Measurements from ENCODE around the gene TBC1D2B. TPM values are rescaled to one million over a fixed set of nuclear protein-coding genes. Genes with fewer than 3 reads are reported as not detected.

TBC1D2B gene
- total RNA-seq, 1 donor from 2014 or later: 11.7 TPM

- peaks cover 58% of the 10 kb centered on the region for H3K36me3 ChIP-seq
- no peaks in the 10 kb centered on the region for H3K9me3 ChIP-seq (replicated peaks)
- intact Hi-C loops (cut with micrococcal nuclease): no loop called here
- DNase-seq: no peak
- no peaks in the 10 kb centered on the region for H3K27me3 ChIP-seq (ENCODE audit: low read depth)
- H3K27ac ChIP-seq (replicated peaks): no peak overlapping the region
- no peak for TF ChIP-seq CTCF (IDR thresholded peaks at IDR 0.05; ENCODE audit: borderline replicate concordance)
- H3K4me1 ChIP-seq: peaks cover 35% of the 10 kb centered on the region
- no peak overlapping the region for H3K4me3 ChIP-seq
Measured at GRCh38 chr15:78010067-78010466, 67.4 kb downstream of the TBC1D2B start.

GRCh38 chr15:78007964-78008886 is 69.3 kb downstream of the TBC1D2B start:
- Histone ChIP-seq H3K27ac (replicated peaks) (peak overlapping the region; percentile 50), H3K9me3 (replicated peaks) (no peaks in the 10 kb centered on the region), H3K4me3 (no peak overlapping the region), H3K4me1 (peaks cover 53% of the 10 kb centered on the region), H3K36me3 (peaks cover 43% of the 10 kb centered on the region), H3K27me3 (ENCODE audit: low read depth) (no peaks in the 10 kb centered on the region)
- peak; percentile 80 for DNase-seq
- intact Hi-C loops (cut with micrococcal nuclease): loop anchor here (10.0 kb wide), 1 partner anchor 97 kb away; no protein-coding TSS in a partner anchor
- TF ChIP-seq CTCF (IDR thresholded peaks at IDR 0.05; ENCODE audit: borderline replicate concordance): no peak

- TF ChIP-seq CTCF (IDR thresholded peaks at IDR 0.05; ENCODE audit: borderline replicate concordance): no peak
- Histone ChIP-seq H3K36me3 (peaks cover 43% of the 10 kb centered on the region), H3K27ac (replicated peaks) (peak overlapping the region; percentile 50), H3K4me1 (peaks cover 55% of the 10 kb centered on the region), H3K4me3 (no peak overlapping the region), H3K27me3 (ENCODE audit: low read depth) (no peaks in the 10 kb centered on the region), H3K9me3 (replicated peaks) (no peaks in the 10 kb centered on the region)
- intact Hi-C loops (cut with micrococcal nuclease): loop anchor here (10.0 kb wide), 1 partner anchor 97 kb away; no protein-coding TSS in a partner anchor
- DNase-seq: no peak
Measured at GRCh38 chr15:78007211-78007931, 70.1 kb downstream of the TBC1D2B start.

- Histone ChIP-seq H3K36me3 (peaks cover 43% of the 10 kb centered on the region), H3K4me3 (no peak overlapping the region), H3K9me3 (replicated peaks) (no peaks in the 10 kb centered on the region), H3K27me3 (ENCODE audit: low read depth) (no peaks in the 10 kb centered on the region), H3K4me1 (peaks cover 55% of the 10 kb centered on the region), H3K27ac (replicated peaks) (no peak overlapping the region)
- no peak for TF ChIP-seq CTCF (IDR thresholded peaks at IDR 0.05; ENCODE audit: borderline replicate concordance)
- peak; percentile 53 for DNase-seq
- intact Hi-C loops (cut with micrococcal nuclease): loop anchor here (10.0 kb wide), 1 partner anchor 98 kb away; no protein-coding TSS in a partner anchor
Measured at GRCh38 chr15:78006567-78007205, 70.8 kb downstream of the TBC1D2B start.
